ENCODE results near the gene SMAD4.

The SMAD4 gene

DNA sequence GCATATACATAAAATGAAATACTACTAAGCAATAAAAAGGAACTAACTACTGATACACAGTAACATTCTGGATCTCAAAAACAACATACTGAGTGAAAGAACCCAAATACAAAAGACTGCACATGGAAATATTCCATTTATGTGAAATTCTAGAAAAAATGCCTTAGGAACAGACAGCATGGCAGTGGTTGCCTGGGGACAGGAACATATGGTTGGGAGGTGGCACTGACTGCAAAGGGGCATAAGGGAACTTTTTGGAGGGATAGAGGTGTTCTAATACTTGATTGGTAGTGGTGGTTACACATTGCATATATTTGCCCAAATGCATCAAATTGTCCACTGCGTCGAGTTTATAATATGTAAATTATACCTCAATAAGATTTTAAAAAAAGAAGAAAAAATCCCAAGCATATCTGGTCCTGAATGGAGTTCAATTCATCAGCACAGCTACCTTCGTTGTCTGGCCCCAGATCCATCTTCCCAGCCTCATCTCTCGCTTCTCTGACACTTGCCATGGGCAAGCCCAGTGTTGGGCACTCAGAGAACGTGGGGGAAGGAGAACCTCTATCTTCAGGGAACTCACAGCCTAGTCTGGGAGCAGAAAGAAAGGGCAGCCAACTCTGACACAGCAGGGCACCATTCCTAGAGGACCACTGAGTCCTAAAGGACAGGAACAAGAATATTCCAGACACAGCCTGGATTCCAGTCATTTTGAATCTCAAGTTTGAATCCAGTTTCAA is 8.6 kb upstream of the SMAD4 start:
- no peak for DNase-seq (ENCODE audit: low read depth)

DNA sequence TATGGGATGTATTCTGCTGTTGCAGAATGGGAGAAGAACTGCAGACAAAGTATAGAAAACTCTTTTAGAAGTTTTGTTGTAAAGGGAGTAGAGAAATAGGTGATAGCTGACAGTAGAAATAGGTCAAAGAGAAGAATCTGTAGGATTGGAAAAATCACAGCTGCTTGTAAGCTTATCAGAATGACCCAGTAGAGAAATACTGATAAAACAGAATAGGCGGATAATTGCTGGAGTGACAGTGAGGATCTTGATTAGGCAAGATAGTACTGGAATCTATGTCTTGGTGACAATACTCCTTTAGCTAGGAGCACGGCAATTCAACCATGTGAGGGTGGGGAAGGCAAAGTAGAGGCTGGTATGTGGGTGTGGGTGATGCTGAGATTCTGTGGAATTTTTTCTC is 4.5 kb upstream of the SMAD4 start:
- no peak for DNase-seq (ENCODE audit: low read depth)

DNA sequence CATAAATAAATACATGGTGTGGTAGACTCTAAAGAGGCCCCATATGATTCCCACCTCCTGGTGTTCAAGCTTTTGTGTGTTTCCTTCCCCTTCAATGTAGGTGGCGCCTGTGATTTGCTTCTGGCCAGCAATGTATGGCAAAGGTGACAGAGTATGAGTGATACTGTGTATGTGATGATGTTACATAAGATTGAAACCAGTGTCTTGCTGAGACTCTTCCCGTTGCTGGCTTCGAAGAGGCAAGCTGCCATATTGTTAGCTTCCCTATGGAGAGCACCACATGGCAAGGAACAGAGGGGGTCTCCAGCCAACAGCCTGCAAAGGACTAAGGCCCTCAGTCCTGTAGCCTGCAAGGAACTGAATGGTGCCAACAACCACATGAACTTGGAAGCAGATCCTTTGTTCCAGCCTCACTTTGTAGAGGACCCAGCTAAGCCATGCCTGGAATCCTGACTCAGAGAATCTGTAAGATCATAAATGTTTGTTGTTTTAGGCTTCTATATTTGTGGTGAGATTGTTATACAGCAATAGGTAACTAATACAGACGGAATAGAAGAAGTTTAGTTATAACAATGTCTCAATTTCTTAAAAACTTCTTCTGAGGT is 1.7 kb upstream of the SMAD4 start:
- DNase-seq (ENCODE audit: low read depth), result peak; percentile 44

DNA sequence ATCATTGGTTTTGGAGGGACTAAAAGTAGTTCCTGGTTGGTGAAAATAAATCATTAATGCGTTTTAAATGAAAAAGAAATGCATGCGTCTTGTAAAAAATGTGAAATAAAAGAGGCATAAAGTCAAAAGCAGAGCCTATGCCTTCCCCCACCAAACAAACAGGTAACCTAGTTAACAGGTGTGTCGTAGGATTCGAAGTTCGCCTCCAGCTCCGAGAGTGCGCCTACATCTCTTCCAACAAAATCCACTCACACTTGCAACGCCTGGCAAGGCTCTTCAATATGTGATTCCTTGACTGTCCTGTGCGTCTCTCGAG is 677 bp upstream of the SMAD4 start:
- no peak for DNase-seq (ENCODE audit: low read depth)

DNA sequence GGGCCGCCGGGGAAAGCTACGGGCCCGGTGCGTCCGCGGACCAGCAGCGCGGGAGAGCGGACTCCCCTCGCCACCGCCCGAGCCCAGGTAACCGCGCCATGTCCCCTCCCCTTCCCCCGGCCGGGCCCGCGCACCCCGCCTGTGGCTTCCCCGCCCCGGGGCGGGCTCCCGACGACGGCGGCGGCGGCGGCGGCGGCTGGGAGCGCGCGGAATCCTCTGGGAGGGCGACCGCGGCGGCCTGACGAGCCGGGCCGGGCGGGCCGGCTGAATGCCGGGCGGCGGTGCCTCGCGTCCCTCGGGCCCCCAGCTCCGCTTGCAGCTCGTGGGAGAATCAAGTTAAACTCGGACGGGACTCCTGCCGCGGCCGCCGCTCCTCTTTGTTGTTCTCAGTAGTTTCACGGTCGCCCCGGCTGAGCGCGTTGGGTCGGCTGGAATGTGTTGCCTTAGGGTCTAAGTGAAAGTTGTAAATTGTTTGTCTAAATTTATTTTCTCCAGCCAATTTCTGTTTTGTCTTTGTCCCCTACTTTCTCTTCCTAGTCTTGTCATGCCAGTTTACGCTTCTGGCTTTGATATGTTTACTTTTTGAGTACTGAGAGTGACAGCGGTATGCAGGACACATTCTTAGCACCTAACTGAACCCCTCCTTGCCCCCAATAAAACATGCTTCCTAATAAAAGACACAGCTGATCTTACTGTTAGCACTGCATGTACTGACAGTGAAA is 685 bp downstream of the SMAD4 start:
- DNase-seq (ENCODE audit: low read depth), result peak; percentile 61

DNA sequence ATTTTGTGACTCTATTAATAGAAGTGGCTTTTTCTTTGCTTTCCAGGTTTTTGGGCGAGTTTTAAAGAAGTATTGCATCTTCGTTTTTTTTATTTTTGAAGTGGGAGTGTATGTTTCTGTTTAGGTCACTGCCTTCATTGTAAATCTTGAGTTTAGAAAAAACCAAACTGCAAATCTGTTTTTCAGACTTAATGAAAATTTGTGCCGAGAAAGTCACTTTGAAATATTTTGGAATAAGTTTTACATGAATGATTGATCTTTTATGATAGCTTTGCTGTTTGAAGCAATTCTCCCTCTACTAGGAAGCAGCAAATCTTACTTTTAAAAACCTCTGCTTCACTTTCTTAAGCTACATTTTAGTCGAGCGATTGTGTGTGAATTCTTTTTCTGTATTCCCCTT is 2.2 kb downstream of the SMAD4 start:
- no peak for DNase-seq (ENCODE audit: low read depth)

DNA sequence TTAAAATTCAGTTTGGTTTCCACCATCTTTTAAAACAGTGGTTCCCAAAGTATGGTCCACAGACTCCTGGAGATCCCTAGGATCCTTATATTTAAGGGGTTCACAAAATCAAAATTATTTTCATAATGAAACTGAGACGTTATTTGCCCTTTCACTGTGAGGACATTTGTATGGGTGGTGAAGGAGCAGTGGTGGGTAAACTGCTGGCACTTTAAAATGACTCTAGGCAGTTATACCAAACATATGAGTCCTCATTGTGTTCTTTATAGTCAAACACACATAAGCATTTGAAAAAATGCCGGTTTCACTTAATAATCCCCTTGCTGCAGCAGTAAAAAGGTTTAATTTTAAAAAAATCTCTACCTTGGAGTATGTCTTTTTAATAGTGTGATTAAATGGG is 7.2 kb downstream of the SMAD4 start:
- DNase-seq (ENCODE audit: low read depth), result no peak

DNA sequence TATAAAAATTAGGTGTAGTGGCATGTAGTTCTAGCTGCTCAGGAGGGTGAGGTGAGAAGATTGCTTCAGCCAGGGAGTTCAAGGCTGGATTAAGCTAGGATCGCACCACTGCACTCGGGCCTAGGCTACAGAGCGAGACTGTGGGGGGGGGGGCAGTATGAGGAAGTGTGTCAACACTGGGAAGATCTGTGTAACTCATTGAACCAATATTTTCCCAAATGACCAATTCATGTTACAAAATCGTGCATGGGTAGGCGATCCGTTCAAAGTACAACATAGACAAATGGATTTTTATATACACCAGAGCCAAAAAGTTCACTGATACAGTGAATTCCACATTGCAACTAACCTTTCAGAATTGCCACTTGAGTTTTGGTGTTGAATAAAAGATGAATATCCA is 8.1 kb downstream of the SMAD4 start:
- DNase-seq (ENCODE audit: low read depth), result no peak

DNA sequence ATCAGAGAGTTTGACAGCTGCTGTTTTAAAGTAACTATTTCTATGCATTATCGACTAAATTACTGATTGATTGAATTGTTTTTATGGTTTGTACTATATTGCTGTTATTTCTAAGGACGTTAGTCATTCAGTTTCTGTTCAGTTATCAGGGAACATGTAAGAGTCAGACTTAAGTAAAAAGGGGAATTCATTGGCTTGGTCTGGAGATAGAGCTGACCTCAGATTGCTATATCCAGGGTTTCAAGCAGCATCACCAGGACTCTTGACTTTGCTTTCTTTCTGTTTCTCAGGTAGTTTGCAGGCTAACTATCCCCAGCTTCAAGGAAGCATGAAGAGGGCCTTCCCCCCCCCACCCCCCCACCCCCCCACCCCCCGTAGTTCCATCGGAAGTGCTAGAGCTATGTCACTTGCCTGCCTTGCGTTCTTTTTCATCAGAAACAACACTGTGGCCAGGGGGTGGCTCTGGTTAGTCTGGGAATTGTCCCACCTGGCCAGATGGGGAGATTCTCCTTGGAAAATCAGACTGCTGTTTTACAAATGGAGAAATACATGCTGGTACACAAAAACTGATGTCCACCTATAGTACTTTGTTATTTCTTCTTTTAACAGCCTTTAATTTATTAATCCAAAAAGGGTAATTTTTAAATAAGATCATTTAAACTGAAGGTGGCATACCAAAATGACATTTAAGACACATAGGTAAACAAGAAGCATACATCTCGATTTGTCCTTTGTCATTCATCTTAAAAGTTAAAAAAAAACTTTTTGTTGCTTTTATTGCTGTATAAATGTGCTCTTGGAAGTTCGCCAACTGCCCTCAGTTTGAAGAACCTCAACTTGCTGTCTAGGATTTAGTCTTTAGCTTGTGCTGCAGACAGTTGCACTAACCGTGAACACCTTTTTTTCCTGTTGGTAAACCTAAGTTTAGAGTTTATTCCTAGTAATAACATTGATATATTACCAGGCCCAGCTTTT is 9.4 kb downstream of the SMAD4 start:
- DNase-seq (ENCODE audit: low read depth), result peak; percentile 69

DNA sequence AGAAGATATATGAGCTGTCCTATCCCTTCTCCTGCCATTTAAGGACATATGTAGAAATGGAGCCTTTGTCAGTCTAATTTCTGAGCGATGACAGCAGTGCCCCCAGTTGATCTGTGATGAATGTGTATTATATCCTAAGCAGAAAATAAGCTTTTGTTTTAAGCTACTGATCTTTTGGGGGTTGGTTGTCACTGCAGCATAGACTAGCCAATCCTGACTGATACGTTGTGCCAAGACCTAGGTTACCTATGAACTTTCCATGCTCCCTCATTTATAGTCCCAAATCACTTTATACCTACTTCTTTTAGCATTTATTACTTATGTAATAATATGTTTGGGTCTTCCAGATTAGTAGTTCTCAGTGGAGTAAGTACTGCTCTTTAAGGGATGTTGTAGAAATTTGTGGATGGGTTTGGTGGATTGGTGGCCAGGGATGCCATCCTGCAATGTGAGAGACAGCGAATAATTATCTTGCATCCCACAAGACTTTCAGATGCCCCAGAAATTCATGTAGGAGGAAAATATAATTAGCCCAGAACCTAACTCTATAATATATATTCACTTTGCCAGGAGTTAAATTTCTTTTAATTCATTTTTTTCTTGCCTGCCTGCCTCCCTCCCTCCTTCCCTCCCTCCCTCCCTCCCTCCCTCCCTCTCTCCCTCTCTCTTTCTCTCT is 11.8 kb downstream of the SMAD4 start:
- no peak for DNase-seq (ENCODE audit: low read depth)

DNA sequence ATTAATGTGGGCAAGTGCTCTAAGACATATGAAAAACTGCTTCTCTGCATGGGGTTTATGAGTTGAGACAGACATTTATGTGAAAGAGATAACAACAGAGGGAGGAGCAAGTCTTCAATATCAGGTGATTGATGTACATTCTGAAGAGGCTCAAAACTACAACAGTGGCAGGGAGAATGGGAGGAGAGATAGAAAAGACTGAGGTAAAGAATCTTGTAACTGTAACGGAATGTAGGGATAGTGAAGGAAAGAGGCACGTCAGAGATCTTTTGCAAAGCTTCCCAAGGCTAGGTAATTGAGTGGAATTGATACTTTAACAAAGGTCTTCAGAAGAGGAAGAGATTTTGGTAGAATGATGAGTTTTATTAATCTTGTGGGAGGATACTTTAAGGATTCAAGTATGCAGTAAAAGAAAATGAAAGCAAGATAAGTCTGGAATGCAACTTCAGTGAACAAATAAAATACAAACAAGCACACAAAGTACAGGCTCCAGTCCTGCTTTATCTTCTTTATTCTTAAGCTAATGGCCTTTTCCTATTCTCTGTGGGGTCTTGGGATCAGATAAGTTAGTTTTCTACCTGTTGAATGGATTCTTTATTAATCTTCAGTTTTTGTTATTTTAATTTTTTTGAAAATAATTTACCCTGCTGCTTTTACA is 15.0 kb downstream of the SMAD4 start:
- no peak for DNase-seq (ENCODE audit: low read depth)

DNA sequence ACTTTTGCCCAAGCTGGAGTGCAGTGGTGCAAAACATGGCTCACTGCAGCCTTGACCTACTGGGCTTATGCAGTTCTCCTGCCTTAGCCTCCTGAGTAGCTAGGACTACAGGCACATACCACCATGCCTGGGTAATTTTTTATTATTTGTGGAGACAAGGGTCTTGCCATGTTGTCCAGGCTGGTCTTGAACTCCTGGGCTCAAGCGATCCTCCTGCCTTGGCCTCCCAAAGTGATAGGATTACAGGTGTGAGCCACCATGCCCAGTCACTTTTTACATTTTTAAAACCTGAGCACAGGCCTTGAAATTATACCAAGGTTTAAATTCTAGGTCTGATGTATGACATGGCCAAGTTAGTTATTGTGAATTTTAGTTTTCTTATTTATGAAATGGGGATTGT is 18.2 kb downstream of the SMAD4 start:
- DNase-seq (ENCODE audit: low read depth), result no peak

DNA sequence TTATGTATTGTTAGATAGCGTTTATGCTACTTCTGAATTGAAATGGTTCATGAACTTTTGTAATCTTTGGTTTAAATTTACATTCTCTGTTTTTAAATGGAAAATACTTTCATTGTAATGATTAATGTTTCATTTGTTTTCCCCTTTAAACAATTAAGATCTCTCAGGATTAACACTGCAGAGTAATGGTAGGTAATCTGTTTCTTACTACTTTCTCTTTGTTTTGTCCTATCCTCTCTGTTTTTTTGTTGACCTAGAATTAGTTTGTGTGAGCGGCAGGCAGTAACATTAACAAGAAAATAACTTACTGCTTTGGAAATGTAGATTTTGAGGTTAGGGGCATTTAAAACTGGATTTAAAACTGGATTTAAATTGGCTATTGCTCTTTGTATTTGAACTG is 19.1 kb downstream of the SMAD4 start:
- no peak for DNase-seq (ENCODE audit: low read depth)

DNA sequence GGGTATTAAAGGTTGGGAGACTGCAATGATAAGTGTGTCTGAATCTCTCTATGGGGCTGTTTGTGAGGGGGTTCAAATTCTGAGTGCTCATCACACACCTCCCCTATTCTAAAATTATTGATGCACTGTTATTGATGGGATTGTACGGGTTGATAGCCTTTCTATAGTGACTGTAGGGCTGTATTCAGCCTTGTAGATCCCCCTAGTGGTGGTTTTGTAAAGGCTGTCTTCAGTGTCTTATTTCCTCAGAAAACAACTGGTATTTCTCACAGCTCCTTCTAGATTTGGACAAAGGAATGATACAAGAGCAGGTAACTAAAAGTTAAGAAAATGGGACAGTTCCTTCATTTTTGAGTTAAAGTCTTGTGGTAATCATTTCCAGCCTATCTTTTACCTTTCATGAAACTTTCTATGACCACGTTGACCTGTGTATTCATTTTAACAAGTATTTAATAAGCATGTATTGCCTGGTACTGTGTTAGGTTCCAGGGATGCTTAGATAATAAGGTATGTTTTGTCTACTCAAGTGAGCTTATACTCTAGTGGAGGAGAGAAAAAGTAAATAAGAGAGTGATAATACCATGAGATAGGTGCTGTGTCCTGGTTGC is 21.2 kb downstream of the SMAD4 start:
- DNase-seq (ENCODE audit: low read depth), result peak; percentile 58

DNA sequence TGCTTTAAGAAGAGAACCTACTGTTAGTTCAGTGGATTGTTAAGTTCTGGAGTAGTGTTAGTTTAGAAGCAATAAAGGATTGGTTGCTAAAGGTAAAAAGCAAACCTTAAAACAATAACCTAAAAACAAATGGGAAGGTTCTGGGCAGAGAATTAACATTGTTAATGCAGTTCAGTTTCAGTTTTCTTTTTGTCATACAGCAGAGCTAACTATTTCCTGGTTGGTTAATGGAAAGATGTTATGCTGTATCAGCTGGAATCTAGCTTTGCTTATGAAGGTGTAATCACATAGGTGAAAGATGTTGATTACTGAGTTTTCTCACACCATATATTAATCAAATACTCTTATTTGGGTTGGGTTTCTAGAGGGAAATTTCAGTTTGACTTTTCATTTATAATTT is 23.8 kb downstream of the SMAD4 start:
- no peak for DNase-seq (ENCODE audit: low read depth)

DNA sequence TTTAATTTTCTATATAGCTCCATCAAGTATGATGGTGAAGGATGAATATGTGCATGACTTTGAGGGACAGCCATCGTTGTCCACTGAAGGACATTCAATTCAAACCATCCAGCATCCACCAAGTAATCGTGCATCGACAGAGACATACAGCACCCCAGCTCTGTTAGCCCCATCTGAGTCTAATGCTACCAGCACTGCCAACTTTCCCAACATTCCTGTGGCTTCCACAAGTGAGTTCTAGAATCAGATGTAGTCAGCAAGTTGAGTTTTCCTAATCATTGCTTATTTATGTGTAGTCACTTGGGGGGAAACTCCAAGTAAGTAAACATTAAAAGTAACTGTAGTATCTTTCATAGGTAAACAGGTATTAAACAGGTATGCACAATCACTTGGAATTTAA is 24.8 kb downstream of the SMAD4 start:
- DNase-seq (ENCODE audit: low read depth), result peak; percentile 43

DNA sequence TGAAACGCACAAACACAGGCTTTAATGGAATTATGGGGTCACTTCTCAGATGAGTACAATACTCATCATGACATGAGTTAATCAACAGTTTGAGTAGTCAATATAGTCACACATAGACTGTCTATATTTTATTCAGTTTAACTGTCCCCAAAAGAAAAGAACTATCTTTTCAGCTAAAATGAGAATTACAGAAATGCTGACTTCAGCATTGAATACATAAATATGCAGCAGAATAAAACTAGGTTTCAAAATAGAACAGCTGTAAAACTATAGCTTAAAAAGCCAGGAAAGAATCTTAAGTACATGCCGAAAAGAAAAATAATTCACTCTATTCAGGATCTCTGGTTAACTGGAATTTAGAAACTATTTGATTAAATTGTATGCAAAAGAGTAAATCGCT is 30.0 kb downstream of the SMAD4 start:
- DNase-seq (ENCODE audit: low read depth), result no peak

DNA sequence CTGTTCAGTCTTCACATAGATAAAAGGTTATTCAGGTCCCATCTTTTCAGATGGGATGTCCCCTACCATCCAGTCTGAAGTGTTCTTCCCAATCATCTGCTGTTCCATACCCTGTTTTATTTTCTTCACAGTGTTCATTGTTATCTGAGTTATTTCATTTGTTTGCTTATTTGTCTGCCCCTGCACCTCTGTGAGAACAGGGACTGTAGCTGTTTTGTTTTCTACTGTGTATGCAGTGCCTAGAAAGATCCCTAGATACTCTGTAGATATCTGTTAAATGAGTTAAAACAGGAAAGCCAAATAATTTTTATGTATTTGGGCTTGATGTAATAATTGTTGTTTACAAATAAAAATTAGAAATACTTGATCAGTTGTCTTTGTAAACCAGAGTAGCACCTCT is 34.2 kb downstream of the SMAD4 start:
- no peak for DNase-seq (ENCODE audit: low read depth)

DNA sequence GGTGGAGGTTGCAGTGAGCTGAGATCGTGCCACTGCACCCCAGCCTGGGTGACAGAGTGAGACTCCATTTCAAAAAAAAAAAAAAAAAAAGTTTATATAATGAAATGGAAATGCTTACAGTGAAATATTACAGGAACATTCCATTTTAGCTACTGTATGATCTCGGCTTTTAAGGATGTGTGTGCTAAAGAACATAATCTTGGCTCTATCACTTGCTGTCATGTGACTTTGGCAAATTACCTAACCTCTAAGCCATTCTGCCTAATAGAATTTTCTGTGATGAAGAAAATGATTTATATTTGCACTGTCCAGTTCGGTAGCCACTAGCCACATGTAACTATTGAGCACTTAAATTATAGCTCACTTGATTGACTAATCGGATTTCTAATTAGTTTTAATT is 36.3 kb downstream of the SMAD4 start:
- peak; percentile 86 for DNase-seq (ENCODE audit: low read depth)

DNA sequence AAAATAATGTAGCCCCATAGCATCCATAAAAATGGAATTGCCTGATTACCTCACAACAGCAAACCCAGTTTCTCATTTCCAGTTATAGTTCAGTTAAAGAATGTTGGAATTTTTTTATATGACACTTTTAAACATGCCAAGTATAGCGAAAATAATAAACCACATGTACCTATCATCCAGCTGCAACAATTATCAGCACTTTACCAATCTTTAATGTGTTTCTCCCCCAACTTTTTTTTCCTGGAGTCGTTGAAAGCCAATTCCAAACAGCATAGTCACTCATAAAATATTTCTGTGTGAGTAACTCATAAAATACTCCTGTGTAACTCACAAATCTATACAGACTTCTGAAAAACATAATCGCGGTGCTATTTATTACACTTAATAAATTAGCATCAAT is 38.1 kb downstream of the SMAD4 start:
- DNase-seq (ENCODE audit: low read depth), result peak; percentile 73

DNA sequence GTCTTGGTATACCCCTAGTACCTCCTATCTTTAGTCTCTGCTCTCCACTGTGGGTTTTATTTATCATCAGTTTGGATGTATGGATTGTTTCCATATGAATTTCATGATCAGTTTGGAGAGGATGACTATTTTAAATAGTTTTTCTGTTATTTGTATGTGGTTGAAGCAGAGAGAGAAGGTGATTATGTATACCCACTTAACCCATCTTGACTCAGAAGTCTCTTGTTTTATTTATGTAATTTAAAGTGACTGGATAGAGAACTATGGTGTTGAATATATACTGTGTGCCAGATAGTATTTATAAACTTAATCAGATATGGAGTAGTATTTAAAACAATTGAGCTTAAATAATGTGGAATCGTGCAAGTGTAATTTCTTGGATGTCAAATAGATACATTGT is 39.9 kb downstream of the SMAD4 start:
- no peak for DNase-seq (ENCODE audit: low read depth)

Data from iris pigment epithelial cell (primary cell).